Panc1 (cell line): ENCODE data around the gene EID3. TPM values are rescaled to one million over a fixed set of nuclear protein-coding genes. Genes with fewer than 3 reads are reported as not detected.
"Not testable (repeated sequence)": the region's sequence is repeated elsewhere in the genome, so short reads cannot be mapped to it uniquely, and the experiment has no call there.

Experiments used
- ATAC-seq: fragments of 200-7000 bp; cut with Tn5 transposase; 2 replicates; pipeline ENCODE4 v1.9.1; 2020; ENCODE audit warnings: mild to moderate bottlenecking, moderate library complexity
- BruUV-seq: library from RNA; stranded (reverse); fragments of 400-500 nt; replicated peaks from 2 replicates; lab custom pipeline; 2021; lab: Mats Ljungman, UMichigan
- CTCF ChIA-PET: fragments of 300-600 bp; sonication (Branson Sonifier 250); formaldehyde crosslinking; loops from one replicate; lab custom pipeline; 2022; ENCODE audit warnings: antibody characterized with exemption; lab: Charles Lee
- POLR2A ChIA-PET: fragments of 300-600 bp; sonication (Branson Sonifier 250); formaldehyde crosslinking; loops from one replicate; lab custom pipeline; 2022; ENCODE audit warnings: antibody characterized with exemption; lab: Charles Lee
- DNase-seq: peaks from one replicate; pipeline ENCODE4 v3.0.0-alpha.2; 2010; ENCODE audit warnings: low read depth, low spot score
- H3K27ac ChIP-seq: 2 replicates; pipeline ENCODE4 v1.5.1; 2011; ENCODE audit warnings: mild to moderate bottlenecking, low read length, inconsistent platforms
- H3K27me3 ChIP-seq: fragments of 200-500 bp; sonication (Bioruptor generic); 2 replicates; pipeline ENCODE4 v1.6.0; 2014; ENCODE audit warnings: low read length, inconsistent platforms; ENCODE audit not compliant: control insufficient read depth, insufficient read depth
- H3K36me3 ChIP-seq: fragments of 200-500 bp; sonication (Bioruptor generic); 2 replicates; pipeline ENCODE4 v1.5.1; 2014; ENCODE audit warnings: inconsistent platforms, mild to moderate bottlenecking, low read length, moderate library complexity; ENCODE audit not compliant: control insufficient read depth, insufficient read depth
- H3K4me1 ChIP-seq: 2 replicates; pipeline ENCODE4 v1.5.1; 2011; ENCODE audit warnings: inconsistent platforms, mild to moderate bottlenecking, low read length, moderate library complexity; ENCODE audit not compliant: control insufficient read depth, insufficient read depth
- H3K4me3 ChIP-seq, 2 experiments: 2 replicates each; pipeline ENCODE4 v1.5.1; 2011 to 2012; ENCODE audit warnings: low read depth in 2 of 2, low read length in 2 of 2, mild to moderate bottlenecking in 2 of 2, inconsistent platforms in 1 of 2, moderate library complexity in 1 of 2
- H3K9me3 ChIP-seq: fragments of 200-500 bp; sonication (Bioruptor generic); 2 replicates; pipeline ENCODE4 v1.5.1; 2014; ENCODE audit warnings: low read depth, mild to moderate bottlenecking, inconsistent platforms, low read length, moderate library complexity; ENCODE audit not compliant: control insufficient read depth, insufficient read depth
- POLR2AphosphoS5 ChIP-seq: IDR thresholded peaks from 2 replicates; pipeline ENCODE4 v1.6.1; 2012; ENCODE audit warnings: mild to moderate bottlenecking, low read depth, low read length, moderate library complexity
- SIN3A ChIP-seq: IDR thresholded peaks from 2 replicates; pipeline ENCODE4 v1.6.1; 2012; ENCODE audit warnings: low read depth, mild to moderate bottlenecking, low read length, moderate library complexity, borderline replicate concordance; ENCODE audit not compliant: insufficient read depth
- in situ Hi-C: cut with HindIII; loops from 2 replicates; pipeline ENCODE4 v1.10.0; 2016; ENCODE audit warnings: low sequenced_read_pairs, low pct_unique_long_range_greater_than_20kb
- intact Hi-C: fragments of 100-400 bp; cut with micrococcal nuclease; formaldehyde crosslinking; loops from one replicate; pipeline ENCODE4 v1.10.0; 2022; ENCODE audit not compliant: unreplicated experiment
- total RNA-seq: library from RNA; stranded (reverse); gene quantifications from one replicate; pipeline ENCODE4 v1.2.1, GENCODE V29; 2021; ENCODE audit not compliant: unreplicated experiment
- TF ChIP-seq, protein P1 (sequence below), 2 experiments: IDR thresholded peaks; 2 replicates each; pipeline ENCODE4 v1.6.1; 2011 to 2012; ENCODE audit warnings: low read depth in 2 of 2, control low read depth in 1 of 2, low read length in 1 of 2, mild to moderate bottlenecking in 1 of 2, moderate library complexity in 1 of 2; ENCODE audit not compliant: insufficient read depth in 1 of 2

Gene EID3
- total RNA-seq, 1 experiment from 2014 or later, result 18.5 TPM

- BruUV-seq, result no TSS peak
- ATAC-seq (peak; percentile 52; the same call in 1 of the 2 replicates), DNase-seq (no peak)
- Histone ChIP-seq H3K4me1 (peaks cover 8% of the 10 kb centered on the region; the same call in 1 of the 2 replicates), H3K4me3 (no peak overlapping the region), H3K9me3 (no peaks in the 10 kb centered on the region), H3K36me3 (peaks cover 59% of the 10 kb centered on the region), H3K27ac (peak overlapping the region; percentile 42; the same call in 1 of the 2 replicates), H3K27me3 (no peaks in the 10 kb centered on the region)
- CTCF ChIA-PET, result no interaction called here
- POLR2A ChIA-PET, result interaction anchor here (0.5 to 0.7 kb wide), 2 partner anchors 9 to 14 kb away, joined by 6 to 7 read pairs; no protein-coding TSS in a partner anchor
- TF ChIP-seq POLR2AphosphoS5, result peak; percentile 63
- TF ChIP-seq, protein P1, sequence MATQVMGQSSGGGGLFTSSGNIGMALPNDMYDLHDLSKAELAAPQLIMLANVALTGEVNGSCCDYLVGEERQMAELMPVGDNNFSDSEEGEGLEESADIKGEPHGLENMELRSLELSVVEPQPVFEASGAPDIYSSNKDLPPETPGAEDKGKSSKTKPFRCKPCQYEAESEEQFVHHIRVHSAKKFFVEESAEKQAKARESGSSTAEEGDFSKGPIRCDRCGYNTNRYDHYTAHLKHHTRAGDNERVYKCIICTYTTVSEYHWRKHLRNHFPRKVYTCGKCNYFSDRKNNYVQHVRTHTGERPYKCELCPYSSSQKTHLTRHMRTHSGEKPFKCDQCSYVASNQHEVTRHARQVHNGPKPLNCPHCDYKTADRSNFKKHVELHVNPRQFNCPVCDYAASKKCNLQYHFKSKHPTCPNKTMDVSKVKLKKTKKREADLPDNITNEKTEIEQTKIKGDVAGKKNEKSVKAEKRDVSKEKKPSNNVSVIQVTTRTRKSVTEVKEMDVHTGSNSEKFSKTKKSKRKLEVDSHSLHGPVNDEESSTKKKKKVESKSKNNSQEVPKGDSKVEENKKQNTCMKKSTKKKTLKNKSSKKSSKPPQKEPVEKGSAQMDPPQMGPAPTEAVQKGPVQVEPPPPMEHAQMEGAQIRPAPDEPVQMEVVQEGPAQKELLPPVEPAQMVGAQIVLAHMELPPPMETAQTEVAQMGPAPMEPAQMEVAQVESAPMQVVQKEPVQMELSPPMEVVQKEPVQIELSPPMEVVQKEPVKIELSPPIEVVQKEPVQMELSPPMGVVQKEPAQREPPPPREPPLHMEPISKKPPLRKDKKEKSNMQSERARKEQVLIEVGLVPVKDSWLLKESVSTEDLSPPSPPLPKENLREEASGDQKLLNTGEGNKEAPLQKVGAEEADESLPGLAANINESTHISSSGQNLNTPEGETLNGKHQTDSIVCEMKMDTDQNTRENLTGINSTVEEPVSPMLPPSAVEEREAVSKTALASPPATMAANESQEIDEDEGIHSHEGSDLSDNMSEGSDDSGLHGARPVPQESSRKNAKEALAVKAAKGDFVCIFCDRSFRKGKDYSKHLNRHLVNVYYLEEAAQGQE (IDR thresholded peaks at IDR 0.05; ENCODE audit: insufficient read depth in 1 of 2, low read depth in 2 of 2, low read length in 1 of 2), result no peak
- intact Hi-C loops (no loop called here), in situ Hi-C loops (no loop called here)
Measured at GRCh38 chr12:104329707-104330532, 26.4 kb downstream of the EID3 start.

DNA sequence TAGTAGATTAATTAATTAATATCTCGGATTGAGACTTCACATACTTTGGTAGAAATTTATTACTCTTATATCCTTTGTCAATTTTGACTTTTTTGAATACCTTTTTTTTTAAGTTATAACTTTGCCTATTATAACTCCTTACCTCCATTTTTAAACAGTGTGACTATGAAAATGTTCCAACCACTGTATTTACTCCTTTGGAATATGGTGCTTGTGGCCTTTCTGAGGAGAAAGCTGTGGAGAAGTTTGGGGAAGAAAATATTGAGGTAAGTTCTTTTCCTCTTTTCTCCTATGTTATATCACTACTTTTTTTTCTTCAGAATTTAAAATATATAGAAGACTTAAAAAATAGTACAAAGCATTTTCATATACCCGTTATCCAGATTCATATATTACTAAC, 27.8 kb downstream of the EID3 start:
- no peaks in the 10 kb centered on the region for H3K9me3 ChIP-seq
- POLR2A ChIA-PET, result no interaction called here
- no peak overlapping the region for H3K4me3 ChIP-seq
- DNase-seq (no peak), ATAC-seq (no peak)
- no TSS peak for BruUV-seq
- in situ Hi-C loops, result no loop called here
- H3K4me1 ChIP-seq, result peaks cover 9% of the 10 kb centered on the region; the same call in 1 of the 2 replicates
- H3K36me3 ChIP-seq, result peaks cover 60% of the 10 kb centered on the region
- no peak overlapping the region for H3K27ac ChIP-seq
- CTCF ChIA-PET, result no interaction called here
- TF ChIP-seq POLR2AphosphoS5, result 0 out of 2 replicates have a peak, but pooled peaks have one; percentile 7
- TF ChIP-seq SIN3A, result no peak
- TF ChIP-seq, protein P1 (IDR thresholded peaks at IDR 0.05; ENCODE audit: insufficient read depth in 1 of 2, low read depth in 2 of 2, low read length in 1 of 2), result no peak
- intact Hi-C loops, result no loop called here
- H3K27me3 ChIP-seq, result no peaks in the 10 kb centered on the region

GRCh38 chr12:104332273-104332672, 28.7 kb downstream of the EID3 start:
- intact Hi-C loops, in situ Hi-C loops, DNase-seq, BruUV-seq, H3K9me3 ChIP-seq, ATAC-seq, H3K4me3 ChIP-seq, CTCF ChIA-PET, H3K27ac ChIP-seq, H3K4me1 ChIP-seq, H3K27me3 ChIP-seq: not testable (repeated sequence)
- H3K36me3 ChIP-seq, result peaks cover 64% of the 10 kb centered on the region
- POLR2A ChIA-PET, result interaction anchor here (0.6 kb wide), 1 partner anchor 23 kb away, joined by 3 read pairs; no protein-coding TSS in a partner anchor
